Pancreas (tissue), 10 donors: Measurements from ENCODE around the gene PLD1. TPM values are rescaled to one million over a fixed set of nuclear protein-coding genes. Genes with fewer than 3 reads are reported as not detected.
"Not testable (repeated sequence)": the region's sequence is repeated elsewhere in the genome, so short reads cannot be mapped to it uniquely, and the experiment has no call there.

Experiments
- ATAC-seq, 4 donors: fragments of 200-7000 bp; cut with Tn5 transposase; one replicate each; pipeline versions ENCODE4 v1.8.0 to v1.9.1; 2020; ENCODE audit warnings: mild to moderate bottlenecking in 4 of 4, moderate library complexity in 4 of 4
- DNase-seq, 6 donors: peaks; one replicate each; pipeline ENCODE4 v3.0.0-alpha.2; 2020
- FAIRE-seq: peaks from 2 replicates; lab custom pipeline; 2012; peaks lifted over from hg19 to GRCh38; lab: Jason Lieb, UNC
- H3K27ac ChIP-seq, 4 donors: fragments of 200-600 bp; sonication (generic); 1 replicate in 3 of 4; 2 replicates in 1 of 4; pipeline versions ENCODE4 v1.5.0 to v1.8.0; 2020
- H3K27me3 ChIP-seq, 4 donors: fragments of 200-600 bp; one replicate each; pipeline ENCODE4 v1.8.0; 2021
- H3K36me3 ChIP-seq, 3 donors: fragments of 200-600 bp; sonication (generic) in 1 of 3; one replicate each; pipeline versions ENCODE4 v1.5.0 to v1.8.0; 2020 to 2021
- H3K4me1 ChIP-seq, 3 donors: fragments of 200-600 bp; one replicate each; pipeline ENCODE4 v1.8.0; 2021
- H3K4me3 ChIP-seq, 4 donors: fragments of 200-600 bp; sonication (generic) in 2 of 4; one replicate each; pipeline versions ENCODE4 v1.5.0 to v1.8.0; 2020 to 2021
- H3K9me3 ChIP-seq, 4 donors: fragments of 200-600 bp; one replicate each; pipeline ENCODE4 v1.8.0; 2021
- WGBS, 2 donors: extraction: QIAGEN DNeasy Blood & Tissue Kit; methylation state at CpG; one replicate each; pipeline ENCODE4 v1.1.7; 2013; 5-methylcytosine and 5-hydroxymethylcytosine counted together
- intact Hi-C, 3 donors: fragments of 100-400 bp; cut with DNase I; formaldehyde crosslinking; loops; one replicate each; pipeline versions ENCODE4 v1.11.1 to v1.14.2; 2022
- polyA plus RNA-seq, 2 donors: library from polyadenylated mRNA; stranded (reverse); fragments of 200-250 nt; gene quantifications; one replicate each; pipeline ENCODE4 v1.2.3, GENCODE V29; 2013
- total RNA-seq, 6 donors: library from RNA; stranded (reverse); fragmentation: NEBNext Ultra II Directional in 4 of 6; extraction: Animal tissue kit (Norgen Biotek cat#: 25700) in 4 of 6; gene quantifications; one replicate each; pipeline versions ENCODE4 v1.2.1 to v1.2.4, GENCODE V29; 2021 to 2023
- TF ChIP-seq, protein P1 (sequence below), 4 donors: fragments of 200-600 bp; sonication (generic) in 3 of 4; IDR thresholded peaks; one replicate each; pipeline versions ENCODE4 v1.5.0 to v1.8.0; 2021; ENCODE audit warnings: antibody characterized with exemption in 4 of 4
- donor health status: healthy with polysubstance abuse.
- donor health status: DM: no; HTN: no; CAD: no; lungs with moderate emphysema.
- donor health status: DM: no; HTN: no; CAD: no.
- donor health status: control.
- donor health status: control.
- donor health status: Bipolar disorder and iron deficiency.
- donor health status: DM: yes; HTN: yes; CAD: no.
- donor health status: DM: no; HTN: no; CAD: no.
- donor health status: DM: no; HTN: no; CAD: no.
- donor health status: DM: yes; HTN: yes; CAD: no.

Gene PLD1
- total and polyA plus RNA-seq, 8 donors = 14.7 to 62.1 (median 33.7) TPM

DNA sequence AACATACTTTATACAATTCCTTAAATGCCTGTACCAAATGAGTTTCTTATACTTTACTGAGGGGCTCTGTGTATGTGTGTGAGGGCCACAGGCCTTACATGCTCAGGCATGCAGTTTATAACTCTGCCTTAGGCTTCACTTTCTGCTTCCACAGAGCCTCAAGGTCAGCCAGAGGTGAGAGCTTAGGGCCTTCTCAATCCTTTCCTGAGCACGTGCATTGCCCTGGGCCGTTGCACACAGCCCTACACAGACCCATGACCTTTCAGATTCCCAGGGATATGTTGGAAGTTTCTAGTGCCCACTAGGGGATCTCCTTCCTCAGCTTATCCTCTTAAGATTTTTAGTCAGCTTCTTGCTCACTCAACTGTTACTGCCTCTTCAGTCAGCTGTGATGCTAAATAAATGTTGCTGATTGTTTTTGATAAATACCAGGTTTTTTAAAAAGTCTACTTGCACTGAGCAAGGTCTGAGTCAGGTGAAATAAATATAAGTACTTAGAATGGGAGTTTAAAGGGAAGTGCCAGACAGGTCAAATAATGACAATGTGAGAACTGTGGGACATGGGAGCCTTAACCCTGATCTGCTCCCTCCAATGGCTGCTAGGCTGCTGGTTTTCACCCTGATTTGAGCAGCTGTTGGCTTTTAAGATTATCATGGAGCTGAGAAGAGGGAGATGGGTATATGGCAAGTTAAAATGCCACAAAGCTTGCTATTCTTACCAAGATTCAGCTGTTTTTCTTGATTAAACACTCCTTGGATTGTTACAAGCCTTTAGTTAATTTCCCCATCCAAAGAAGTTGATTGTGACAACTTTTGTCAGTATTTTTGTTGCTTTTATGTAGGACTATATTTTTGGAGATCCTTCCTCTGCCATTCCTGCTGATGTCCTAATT lies 169.5 kb downstream of the PLD1 start:
- no peaks in the 10 kb centered on the region for H3K4me1 ChIP-seq
- H3K27ac ChIP-seq = no peak overlapping the region
- ATAC-seq (peak in 3 of 4 donors; percentile 37 to 51 (median 37)), DNase-seq (no peak), FAIRE-seq (no peak)
- intact Hi-C loops = loop anchor here in 1 of 3 donors (10.0 kb wide), 1 partner anchor 134 kb away; no protein-coding TSS in a partner anchor
- H3K36me3 ChIP-seq = no peaks in the 10 kb centered on the region
- H3K27me3 ChIP-seq = no peaks in the 10 kb centered on the region
- 12 to 22% methylated on average over 2 of the region's 2 CpGs for WGBS, 2 donors
- no peaks in the 10 kb centered on the region for H3K9me3 ChIP-seq
- no peak overlapping the region for H3K4me3 ChIP-seq
- TF ChIP-seq, protein P1, sequence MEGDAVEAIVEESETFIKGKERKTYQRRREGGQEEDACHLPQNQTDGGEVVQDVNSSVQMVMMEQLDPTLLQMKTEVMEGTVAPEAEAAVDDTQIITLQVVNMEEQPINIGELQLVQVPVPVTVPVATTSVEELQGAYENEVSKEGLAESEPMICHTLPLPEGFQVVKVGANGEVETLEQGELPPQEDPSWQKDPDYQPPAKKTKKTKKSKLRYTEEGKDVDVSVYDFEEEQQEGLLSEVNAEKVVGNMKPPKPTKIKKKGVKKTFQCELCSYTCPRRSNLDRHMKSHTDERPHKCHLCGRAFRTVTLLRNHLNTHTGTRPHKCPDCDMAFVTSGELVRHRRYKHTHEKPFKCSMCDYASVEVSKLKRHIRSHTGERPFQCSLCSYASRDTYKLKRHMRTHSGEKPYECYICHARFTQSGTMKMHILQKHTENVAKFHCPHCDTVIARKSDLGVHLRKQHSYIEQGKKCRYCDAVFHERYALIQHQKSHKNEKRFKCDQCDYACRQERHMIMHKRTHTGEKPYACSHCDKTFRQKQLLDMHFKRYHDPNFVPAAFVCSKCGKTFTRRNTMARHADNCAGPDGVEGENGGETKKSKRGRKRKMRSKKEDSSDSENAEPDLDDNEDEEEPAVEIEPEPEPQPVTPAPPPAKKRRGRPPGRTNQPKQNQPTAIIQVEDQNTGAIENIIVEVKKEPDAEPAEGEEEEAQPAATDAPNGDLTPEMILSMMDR (IDR thresholded peaks at IDR 0.05) = no peak

DNA sequence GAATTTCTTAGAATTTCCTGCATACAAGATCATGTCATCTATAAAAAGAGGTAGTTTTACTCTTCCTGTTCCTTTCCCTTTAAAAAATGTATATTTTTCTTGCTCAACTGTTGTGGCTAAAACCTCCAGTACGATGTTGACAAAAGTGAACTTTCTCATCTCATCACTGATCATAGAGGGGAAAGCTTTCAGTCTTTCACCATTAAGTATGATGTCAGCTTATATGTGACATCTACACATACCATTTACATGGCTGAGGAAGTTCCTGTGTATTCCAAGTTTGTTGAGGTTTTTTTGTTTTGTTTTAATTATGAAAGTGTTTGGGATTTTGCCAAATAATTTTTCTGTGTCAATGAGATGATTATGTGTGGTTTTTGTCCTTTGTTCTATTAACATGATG lies 173.6 kb downstream of the PLD1 start:
- FAIRE-seq (no peak), ATAC-seq (no peak), DNase-seq (no peak)
- Histone ChIP-seq H3K9me3 (no peaks in the 10 kb centered on the region), H3K4me1 (no peaks in the 10 kb centered on the region), H3K27me3 (no peaks in the 10 kb centered on the region), H3K36me3 (no peaks in the 10 kb centered on the region), H3K27ac (no peak overlapping the region), H3K4me3 (no peak overlapping the region)
- intact Hi-C loops = no loop called here
- 90 to 92% methylated on average over 1 of the region's 1 CpG for WGBS, 2 donors
- TF ChIP-seq, protein P1 (IDR thresholded peaks at IDR 0.05) = no peak

DNA sequence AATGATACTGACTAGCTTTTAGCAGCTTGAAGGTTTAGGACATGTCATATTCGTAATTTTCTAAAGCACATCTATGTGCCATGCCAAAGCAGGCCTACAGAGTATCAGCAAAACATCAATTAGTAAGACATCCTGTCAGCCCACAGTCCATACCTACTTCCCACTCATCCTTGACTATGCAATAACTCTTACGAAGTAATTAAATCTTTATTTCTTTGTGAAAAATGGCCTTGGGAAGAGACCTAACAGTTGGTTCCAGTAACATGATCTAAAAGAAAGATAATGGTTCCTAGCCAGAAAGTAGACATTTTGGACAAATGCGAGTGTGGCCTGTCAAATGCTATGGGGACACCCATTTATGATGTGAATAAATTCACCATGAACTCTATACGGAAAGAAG lies 177.5 kb downstream of the PLD1 start:
- intact Hi-C loops = no loop called here
- TF ChIP-seq, protein P1 (IDR thresholded peaks at IDR 0.05) = no peak
- no peak for FAIRE-seq

DNA sequence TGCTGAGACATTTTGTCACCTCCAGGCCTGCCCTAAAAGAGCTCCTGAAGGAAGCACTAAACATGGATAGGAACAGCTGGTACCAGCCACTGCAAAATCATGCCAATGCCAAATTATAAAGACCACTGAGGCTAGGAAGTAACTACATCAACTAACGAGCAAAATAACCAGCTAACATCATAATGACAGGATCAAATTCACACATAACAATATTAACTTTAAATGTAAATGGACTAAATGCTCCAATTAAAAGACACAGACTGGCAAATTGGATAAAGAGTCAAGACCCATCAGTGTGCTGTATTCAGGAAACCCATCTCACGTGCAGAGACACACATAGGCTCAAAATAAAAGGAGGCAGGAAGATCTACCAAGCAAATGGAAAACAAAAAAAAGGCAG lies 183.5 kb downstream of the PLD1 start:
- H3K4me1 ChIP-seq, H3K36me3 ChIP-seq, H3K27me3 ChIP-seq, FAIRE-seq, H3K27ac ChIP-seq, H3K4me3 ChIP-seq, intact Hi-C loops, ATAC-seq, DNase-seq, H3K9me3 ChIP-seq: not testable (repeated sequence)
- 85 to 91% methylated on average over 2 of the region's 2 CpGs for whole genome bisulfite sequencing, 2 donors

More for the DNA sequence above, 177.5 kb downstream of the PLD1 start:
- Histone ChIP-seq H3K4me1 (no peaks in the 10 kb centered on the region), H3K36me3 (no peaks in the 10 kb centered on the region), H3K4me3 (no peak overlapping the region), H3K9me3 (no peaks in the 10 kb centered on the region), H3K27ac (no peak overlapping the region), H3K27me3 (no peaks in the 10 kb centered on the region)
- ATAC-seq (no peak), DNase-seq (no peak)
- WGBS, 2 donors = 86 to 90% methylated on average over 4 of the region's 4 CpGs

DNA sequence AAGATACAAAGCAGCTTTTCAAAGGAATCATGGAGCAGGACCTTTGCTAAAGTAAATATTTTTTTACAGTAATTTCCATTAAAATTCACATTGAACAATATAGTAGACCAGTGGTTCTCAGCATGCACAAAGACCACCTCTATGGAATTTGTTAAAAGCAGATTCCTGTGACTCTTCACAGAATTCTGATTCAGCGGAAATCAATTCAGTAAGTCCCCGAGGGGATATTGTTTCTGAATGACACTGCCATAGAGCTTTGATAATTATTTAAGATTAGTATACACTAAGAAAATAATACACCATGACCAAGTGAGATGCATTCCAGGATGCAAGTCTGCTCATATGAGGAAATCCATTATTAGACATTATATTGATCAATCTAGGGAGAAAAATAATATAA lies 188.2 kb downstream of the PLD1 start:
- TF ChIP-seq, protein P1 (IDR thresholded peaks at IDR 0.05) = no peak
- no peaks in the 10 kb centered on the region for H3K27me3 ChIP-seq
- H3K4me3 ChIP-seq = no peak overlapping the region
- H3K4me1 ChIP-seq = peaks cover 0 to 12% (median 0%) of the 10 kb centered on the region in 3 donors
- no peak overlapping the region for H3K27ac ChIP-seq
- ATAC-seq (no peak), DNase-seq (no peak), FAIRE-seq (no peak)
- 96 to 98% methylated on average over 2 of the region's 2 CpGs for WGBS, 2 donors
- no peaks in the 10 kb centered on the region for H3K36me3 ChIP-seq
- H3K9me3 ChIP-seq = no peaks in the 10 kb centered on the region
- intact Hi-C loops = no loop called here
